ENCODE measurements around the gene TMEM150B. TPM values are rescaled to one million over a fixed set of nuclear protein-coding genes. Genes with fewer than 3 reads are reported as not detected.
A peak's percentile ranks its signal among the peaks of the same experiment; 100 is the strongest.

The TMEM150B gene
- total and polyA plus RNA-seq, 10 donors: 1.7 to 34.1 (median 7.8) TPM

DNA sequence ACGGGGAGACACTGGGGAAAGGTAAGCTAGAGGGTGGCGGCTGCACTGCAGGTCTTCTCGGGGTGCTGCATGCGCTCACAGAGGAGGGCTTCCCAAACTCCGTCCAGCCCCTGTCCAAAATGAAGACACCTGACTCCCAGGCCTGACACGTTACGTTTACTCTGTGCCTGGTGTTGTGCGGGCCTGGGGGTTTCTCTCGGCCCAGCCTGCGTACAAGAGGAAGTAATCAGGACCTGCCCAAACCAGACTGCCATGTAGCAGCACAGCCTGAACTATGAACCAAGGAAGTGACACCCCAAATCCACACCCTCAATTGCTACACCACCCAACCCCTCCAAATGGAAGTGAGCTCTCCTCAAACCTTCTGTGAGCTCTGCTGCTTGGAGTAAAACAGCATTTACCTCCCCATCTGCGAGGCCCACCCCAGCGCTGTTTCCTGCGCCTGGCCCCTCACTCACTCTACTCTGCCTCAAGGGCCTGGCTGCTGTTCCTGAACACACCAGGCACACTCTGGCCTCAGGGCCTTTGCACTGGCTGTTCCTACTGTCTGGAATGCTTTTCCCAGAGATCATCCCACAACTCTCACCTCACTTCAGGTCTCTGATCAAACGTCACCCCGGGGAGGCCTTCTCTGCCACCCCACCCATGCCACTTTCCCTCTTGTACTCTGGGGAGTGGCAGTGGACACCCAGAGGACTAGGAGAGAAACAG is 48.3 kb downstream of the TMEM150B start:
- Histone ChIP-seq H3K4me3 (peak overlapping the region in 1 of 8 donors; percentile 22), H3K27me3 (replicated peaks in 1 of 7) (no peaks in the 10 kb centered on the region), H3K9me3 (no peaks in the 10 kb centered on the region), H3K36me3 (peaks cover 0 to 49% (median 34%) of the 10 kb centered on the region in 6 donors), H3K4me1 (peaks cover 17 to 72% (median 47%) of the 10 kb centered on the region in 6 donors), H3K27ac (peak overlapping the region in 7 of 8 donors; percentile 9 to 85 (median 65))
- 70 to 80% (median 75%) methylated on average over 13 to 15 of the region's 15 CpGs for WGBS, 5 donors
- no peak for DNase-seq
- intact Hi-C loops (cut with DNase I; ENCODE audit: low total_unique reads): no loop called here
- TF ChIP-seq POLR2A (IDR thresholded peaks at IDR 0.05) (no peak), POLR2AphosphoS5 (IDR thresholded peaks at IDR 0.05) (peak in 2 of 3 donors; percentile 17 to 22)
- TF ChIP-seq, protein P1, sequence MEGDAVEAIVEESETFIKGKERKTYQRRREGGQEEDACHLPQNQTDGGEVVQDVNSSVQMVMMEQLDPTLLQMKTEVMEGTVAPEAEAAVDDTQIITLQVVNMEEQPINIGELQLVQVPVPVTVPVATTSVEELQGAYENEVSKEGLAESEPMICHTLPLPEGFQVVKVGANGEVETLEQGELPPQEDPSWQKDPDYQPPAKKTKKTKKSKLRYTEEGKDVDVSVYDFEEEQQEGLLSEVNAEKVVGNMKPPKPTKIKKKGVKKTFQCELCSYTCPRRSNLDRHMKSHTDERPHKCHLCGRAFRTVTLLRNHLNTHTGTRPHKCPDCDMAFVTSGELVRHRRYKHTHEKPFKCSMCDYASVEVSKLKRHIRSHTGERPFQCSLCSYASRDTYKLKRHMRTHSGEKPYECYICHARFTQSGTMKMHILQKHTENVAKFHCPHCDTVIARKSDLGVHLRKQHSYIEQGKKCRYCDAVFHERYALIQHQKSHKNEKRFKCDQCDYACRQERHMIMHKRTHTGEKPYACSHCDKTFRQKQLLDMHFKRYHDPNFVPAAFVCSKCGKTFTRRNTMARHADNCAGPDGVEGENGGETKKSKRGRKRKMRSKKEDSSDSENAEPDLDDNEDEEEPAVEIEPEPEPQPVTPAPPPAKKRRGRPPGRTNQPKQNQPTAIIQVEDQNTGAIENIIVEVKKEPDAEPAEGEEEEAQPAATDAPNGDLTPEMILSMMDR (IDR thresholded peaks at IDR 0.05 in 8 of 11, conservative IDR thresholded peaks at IDR 0.05 in 3 of 11): no peak

DNA sequence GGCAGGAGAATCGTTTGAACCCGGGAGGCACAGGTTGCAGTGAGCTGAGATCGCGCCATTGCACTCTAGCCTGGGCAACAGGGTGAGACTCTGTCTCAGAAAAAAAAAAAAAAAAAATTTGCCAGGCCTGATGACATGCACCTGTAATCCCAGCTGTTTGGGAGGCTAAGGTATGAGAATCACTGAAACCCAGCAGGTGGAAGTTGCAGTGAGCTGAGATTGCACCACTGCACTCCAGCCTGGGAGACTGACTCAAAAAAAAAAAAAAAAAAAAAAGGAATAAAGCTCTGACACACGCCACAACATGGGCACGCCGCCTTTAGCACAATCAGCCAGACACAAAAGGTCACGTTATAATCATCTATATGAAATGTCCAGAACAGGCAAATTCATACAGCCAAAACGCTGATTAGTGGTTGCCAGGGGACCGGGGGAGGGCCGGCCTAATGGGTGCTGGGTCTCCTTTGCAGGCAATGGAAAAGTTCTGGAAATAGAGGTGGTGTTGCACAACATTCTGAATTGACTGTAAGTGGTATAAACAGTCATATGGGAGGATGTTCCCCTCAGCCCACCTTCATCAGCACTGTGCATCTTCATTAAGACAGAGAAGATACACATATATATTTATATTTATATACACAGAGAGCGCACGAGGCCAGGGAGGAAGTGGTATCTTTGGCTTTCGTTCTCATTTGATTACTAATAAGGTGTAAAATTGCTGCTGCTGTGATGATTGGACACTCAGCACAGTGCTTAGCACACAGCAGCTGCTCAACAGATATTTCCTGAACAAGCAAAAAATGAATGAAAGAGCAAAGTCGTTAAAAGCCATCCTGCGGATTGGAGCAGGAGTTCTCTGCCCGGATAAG is 49.1 kb downstream of the TMEM150B start:
- peaks cover 0 to 57% (median 39%) of the 10 kb centered on the region in 6 donors for H3K36me3 ChIP-seq

DNA sequence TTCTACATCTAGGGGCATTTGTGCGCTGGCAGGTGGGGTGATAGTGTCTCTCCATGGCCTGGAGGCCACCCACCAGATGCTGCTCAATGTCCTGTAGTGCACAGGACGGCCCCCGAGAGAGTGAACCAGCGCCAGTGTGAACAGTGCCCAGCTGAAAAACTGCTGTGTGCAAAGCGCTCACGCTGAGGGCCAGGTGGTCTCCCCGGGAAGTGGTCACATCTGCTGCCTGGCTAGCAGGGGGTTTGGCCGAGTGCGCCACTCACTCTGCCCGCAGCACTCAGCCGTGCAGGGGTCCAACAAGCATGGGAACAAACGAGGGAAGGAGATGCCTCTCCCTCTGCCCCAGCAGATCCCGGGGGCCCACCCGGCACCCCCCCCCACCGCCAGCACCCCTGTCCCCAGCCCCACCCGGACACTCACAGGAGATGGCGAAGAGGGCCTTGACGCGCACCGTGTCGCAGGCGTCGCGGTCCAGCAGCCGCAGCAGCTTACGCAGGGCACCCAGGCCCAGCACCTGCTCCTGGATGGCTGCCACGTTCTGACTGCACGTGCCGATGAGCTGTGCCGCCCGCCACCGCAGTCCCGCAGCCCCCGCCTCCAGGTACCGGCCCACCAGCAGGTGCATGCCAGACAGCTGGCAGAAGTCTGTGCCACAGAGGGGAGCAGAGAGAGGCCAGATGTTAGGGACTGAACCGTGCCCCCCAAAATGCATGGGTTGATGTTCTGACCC is 51.0 kb downstream of the TMEM150B start:
- 93 to 98% (median 96%) methylated on average over 26 to 36 of the region's 36 CpGs for WGBS, 5 donors
- peaks cover 8 to 49% (median 34%) of the 10 kb centered on the region in 6 donors for H3K4me1 ChIP-seq
- intact Hi-C loops (cut with DNase I; ENCODE audit: low total_unique reads): no loop called here
- peaks cover 0 to 74% (median 39%) of the 10 kb centered on the region in 6 donors for H3K36me3 ChIP-seq
- DNase-seq: no peak
- no peak overlapping the region for H3K4me3 ChIP-seq
- H3K9me3 ChIP-seq: no peaks in the 10 kb centered on the region
- TF ChIP-seq POLR2AphosphoS5 (IDR thresholded peaks at IDR 0.05): no peak
- TF ChIP-seq, protein P1 (IDR thresholded peaks at IDR 0.05 in 8 of 11, conservative IDR thresholded peaks at IDR 0.05 in 3 of 11): no peak
- TF ChIP-seq POLR2A (IDR thresholded peaks at IDR 0.05): no peak
- H3K27me3 ChIP-seq (replicated peaks in 1 of 7): no peaks in the 10 kb centered on the region
- H3K27ac ChIP-seq: no peak overlapping the region

More for the DNA sequence above, 49.1 kb downstream of the TMEM150B start:
- peak overlapping the region in 1 of 8 donors; percentile 22 for H3K4me3 ChIP-seq
- H3K27me3 ChIP-seq (replicated peaks in 1 of 7): no peaks in the 10 kb centered on the region
- H3K4me1 ChIP-seq: peaks cover 17 to 68% (median 47%) of the 10 kb centered on the region in 6 donors
- no peak for DNase-seq
- 56 to 65% (median 58%) methylated on average over 17 of the region's 17 CpGs for WGBS, 5 donors
- intact Hi-C loops (cut with DNase I; ENCODE audit: low total_unique reads): no loop called here
- TF ChIP-seq, protein P1 (IDR thresholded peaks at IDR 0.05 in 8 of 11, conservative IDR thresholded peaks at IDR 0.05 in 3 of 11): no peak
- no peak for TF ChIP-seq POLR2AphosphoS5 (IDR thresholded peaks at IDR 0.05)
- TF ChIP-seq POLR2A (IDR thresholded peaks at IDR 0.05): no peak
- peak overlapping the region in 7 of 8 donors; percentile 9 to 85 (median 65) for H3K27ac ChIP-seq
- no peaks in the 10 kb centered on the region for H3K9me3 ChIP-seq
